M059J (cell line): ENCODE data around the gene IL31RA. TPM values are rescaled to one million over a fixed set of nuclear protein-coding genes. Genes with fewer than 3 reads are reported as not detected.

Experiments used
- total RNA-seq: library from RNA; depleted of rRNA; stranded (reverse); fragments of >200 nt; shearing (Covaris generic); gene quantifications from 2 replicates; pipeline ENCODE4 v1.2.3, GENCODE V29; 2014; rRNA removed

IL31RA gene
- total RNA-seq, 1 experiment from 2014 or later, result 0.10 TPM

Other genes starting within 250 kb of the IL31RA start
- 19.2 and 21.4 TPM in 2 replicates for gene SLC38A9, start 139.0 kb upstream of the IL31RA start, total RNA-seq
- not detected in 2 replicates for gene DDX4, start 113.3 kb upstream of the IL31RA start, total RNA-seq
- 82.5 and 128 TPM in 2 replicates for gene IL6ST, start 143.6 kb downstream of the IL31RA start, total RNA-seq